ENCODE data around the gene EIF4EBP3.
"Not testable (repeated sequence)": the region's sequence is repeated elsewhere in the genome, so short reads cannot be mapped to it uniquely, and the experiment has no call there.

The EIF4EBP3 gene

DNA sequence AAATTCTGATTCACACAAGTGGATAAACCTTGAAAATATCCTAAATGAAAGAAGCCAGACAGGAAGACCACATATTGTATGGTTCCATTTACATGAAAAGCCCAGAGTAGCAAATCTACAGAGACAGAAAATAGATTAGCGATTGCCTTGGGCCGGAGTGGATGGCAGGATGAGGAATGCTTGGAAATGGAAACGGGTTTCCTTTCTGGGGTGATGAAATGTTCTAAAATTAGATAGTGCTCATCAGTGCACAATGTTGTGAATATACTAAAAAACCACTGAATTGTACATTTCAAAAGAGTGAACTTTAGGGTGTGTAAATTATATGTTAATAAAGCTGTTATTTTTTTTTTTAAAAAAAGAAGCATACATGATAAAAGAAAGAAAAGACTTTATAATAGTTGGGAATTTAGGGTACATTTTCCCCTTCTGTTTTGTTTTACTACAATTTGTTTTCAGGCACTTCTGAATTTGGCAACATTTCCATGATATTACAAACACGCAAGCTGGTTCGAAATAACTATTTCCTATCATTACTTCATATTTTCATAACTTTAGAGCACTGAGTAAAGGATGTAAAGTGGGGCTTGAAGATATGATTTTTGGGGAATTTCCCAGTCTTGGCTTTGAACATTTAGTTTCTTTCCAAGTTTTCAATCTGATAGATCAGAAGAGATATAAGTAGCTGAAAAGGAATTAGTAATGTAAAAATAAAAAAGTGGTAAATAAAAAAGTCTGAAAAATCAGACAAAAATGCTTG lies 41.0 kb downstream of the EIF4EBP3 start:
- no peak for DNase-seq

DNA sequence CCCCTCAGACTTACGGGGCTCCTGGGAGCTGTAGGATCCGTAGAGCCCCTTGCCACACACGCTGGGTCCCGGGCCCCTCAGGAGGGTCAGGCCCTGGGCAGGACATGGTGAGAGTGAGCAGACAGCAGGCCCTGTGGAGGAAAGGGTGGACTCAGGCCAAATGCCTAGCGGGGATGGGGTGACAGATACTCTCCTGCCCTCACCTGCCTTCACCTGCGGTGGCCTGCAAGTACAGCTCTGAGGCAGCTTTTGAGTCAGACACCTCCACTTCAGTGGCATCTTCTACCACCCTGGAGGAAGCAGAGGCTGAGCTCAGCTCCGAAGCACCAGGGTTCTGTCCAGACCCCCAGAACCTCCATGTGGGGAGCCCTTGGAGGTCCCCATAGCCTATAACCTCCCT lies 43.4 kb downstream of the EIF4EBP3 start:
- no peak for DNase-seq

DNA sequence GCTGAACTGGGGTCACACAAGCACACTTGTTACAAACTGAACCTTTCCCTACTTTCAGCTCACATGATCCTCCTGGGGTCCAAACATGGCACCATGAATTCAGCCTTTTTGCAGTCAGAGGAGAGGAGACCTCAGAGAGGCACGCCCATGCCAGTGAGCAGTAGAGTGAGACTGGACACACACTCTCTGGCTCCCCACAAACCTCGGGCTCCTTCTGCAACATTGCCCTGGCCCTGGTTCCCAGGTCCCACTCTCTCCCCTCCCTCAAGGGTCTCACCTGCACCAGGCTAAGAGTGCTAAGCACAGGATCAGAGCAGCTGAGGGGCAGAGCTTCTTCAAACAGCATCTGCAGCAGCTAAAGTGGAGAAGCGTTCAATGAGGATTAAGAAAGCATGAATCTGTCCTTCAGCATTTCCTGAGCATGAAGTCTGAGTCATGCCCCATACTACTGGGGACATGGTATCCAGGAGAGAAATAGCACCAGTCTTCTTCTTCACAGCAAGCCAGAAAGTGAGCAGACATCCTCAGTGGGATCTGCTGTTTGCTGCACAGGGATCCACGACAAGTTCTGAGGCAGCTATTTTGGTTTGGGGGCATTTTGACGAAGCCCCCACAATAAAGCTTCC lies 44.4 kb downstream of the EIF4EBP3 start:
- DNase-seq, result no peak

DNA sequence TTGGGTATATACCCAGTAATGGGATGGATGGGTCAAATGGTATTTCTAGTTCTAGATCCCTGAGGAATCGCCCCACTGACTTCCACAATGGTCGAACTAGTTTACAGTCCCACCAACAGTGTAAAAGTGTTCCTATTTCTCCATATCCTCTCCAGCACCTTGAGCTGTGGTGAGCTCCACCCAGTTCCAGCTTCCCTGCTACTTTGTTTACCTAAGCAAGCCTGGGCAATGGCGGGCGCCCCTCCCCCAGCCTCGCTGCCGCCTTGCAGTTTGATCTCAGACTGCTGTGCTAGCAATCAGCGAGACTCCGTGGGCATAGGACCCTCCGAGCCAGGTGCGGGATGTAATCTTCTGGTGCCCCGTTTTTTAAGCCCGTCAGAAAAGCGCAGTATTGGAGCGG lies 45.6 kb downstream of the EIF4EBP3 start:
- not testable (repeated sequence) for DNase-seq

DNA sequence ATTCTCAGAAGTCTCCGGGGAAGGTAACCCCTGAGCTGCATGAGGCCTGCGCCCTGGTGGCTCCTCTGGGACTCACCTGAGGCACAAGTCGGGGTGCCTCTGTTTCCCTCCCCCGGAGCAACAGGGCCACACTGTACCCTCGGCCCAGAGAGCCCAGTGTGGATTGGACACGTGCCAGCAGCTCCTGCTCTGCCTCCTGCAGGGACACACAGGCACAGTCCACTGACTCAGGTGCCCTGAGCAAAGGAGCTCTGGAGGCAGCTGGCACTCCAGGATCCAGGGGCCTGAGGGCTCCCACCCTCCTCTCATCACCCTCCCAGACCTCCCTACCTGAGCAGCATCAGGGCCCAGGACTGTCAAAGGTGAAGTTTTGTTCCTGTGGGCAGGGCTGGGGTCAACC lies 46.7 kb downstream of the EIF4EBP3 start:
- no peak for DNase-seq

DNA sequence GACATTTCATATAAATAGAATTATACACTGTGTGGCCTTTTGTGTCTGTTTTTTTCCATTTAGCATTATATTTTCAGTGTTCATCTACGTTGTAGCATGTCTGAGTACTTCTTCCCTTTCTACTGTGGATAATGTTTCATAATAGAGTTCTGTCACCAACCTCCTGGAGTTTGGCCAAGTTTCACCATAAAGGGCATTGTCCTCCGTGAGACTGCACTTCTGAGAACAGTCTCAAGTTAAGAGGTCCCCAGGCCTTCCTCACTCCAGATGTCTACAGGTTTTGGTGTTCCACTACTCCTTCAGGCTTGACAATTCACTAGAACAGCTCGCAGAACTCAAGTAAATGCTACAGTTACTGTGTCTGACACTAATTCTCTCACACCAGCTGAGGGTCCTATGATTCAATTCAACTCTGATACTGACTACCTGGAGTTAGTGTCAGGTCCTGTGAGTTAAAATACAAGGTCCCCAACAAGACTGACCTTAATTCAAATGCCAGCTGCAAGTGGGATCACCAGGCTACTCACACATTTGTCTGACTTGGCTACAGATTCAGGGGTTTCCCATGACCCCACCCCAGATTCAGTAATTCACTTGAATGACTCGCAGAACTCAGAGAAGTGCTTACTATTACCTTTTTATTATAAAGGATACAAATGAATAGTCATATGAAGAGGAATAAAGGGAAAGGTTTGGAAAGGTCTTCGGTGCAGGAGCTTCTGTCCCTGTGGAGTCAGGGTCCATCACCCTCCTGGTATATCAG lies 48.3 kb downstream of the EIF4EBP3 start:
- DNase-seq, result peak; percentile 47

DNA sequence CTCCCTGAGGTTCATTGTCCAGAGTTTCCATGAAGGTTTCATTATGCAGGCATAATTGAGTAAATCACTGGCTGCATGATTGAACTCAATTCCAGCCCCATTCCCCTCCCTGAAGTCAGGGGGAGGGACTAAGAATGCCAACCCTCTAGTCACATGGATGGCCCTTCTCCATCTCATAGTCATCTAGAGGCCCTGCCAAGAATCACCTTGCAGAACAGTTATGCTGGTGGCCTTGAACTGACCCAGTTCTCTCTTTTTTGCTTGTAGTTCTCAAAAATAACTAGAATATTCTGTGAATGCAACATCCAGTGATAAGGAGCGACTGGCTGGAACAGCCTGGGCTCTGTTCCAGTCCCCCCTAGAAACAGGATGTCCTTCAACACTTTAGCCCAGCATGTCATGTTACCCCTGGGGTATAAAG lies 48.9 kb downstream of the EIF4EBP3 start:
- no peak for DNase-seq

DNA sequence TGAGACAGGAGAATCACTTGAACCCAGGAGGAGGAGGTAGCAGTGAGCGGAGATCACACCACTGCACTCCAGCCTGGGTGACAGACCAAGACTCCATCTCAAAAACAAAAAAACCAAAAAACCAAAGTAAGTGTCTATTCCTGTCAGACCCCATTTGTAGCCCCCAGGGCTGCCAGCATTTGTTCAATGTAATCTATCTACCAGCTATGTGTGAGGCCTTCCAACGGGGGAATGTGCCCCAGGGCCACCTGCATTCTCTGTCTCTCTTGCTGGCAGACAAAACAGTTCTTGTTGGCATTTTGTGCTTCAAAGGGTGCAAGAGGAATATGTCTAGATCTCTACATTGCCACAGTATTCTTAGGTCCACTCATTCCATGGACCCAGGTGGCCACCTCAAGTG lies 51.4 kb downstream of the EIF4EBP3 start:
- DNase-seq, result no peak
